IMR-90 (cell line): Measurements from ENCODE around the gene ATP4B. TPM values are rescaled to one million over a fixed set of nuclear protein-coding genes. Genes with fewer than 3 reads are reported as not detected.

Experiments
- ATAC-seq: fragments of 200-7000 bp; cut with Tn5 transposase; 2 replicates; pipeline ENCODE4 v1.9.1; 2020; ENCODE audit warnings: low read depth, mild to moderate bottlenecking, moderate library complexity
- BruUV-seq: library from RNA; stranded (reverse); fragments of 400-500 nt; replicated peaks from 2 replicates; lab custom pipeline; 2021; lab: Mats Ljungman, UMichigan
- CTCF ChIA-PET: fragments of 300-600 bp; formaldehyde crosslinking; extraction: SDS; loops from one replicate; lab custom pipeline; 2021; ENCODE audit warnings: antibody characterized with exemption; lab: Yijun Ruan, JAX
- POLR2A ChIA-PET: fragments of 300-600 bp; sonication (Branson Sonifier 250); formaldehyde crosslinking; loops from one replicate; lab custom pipeline; 2022; ENCODE audit warnings: antibody characterized with exemption; ENCODE audit not compliant: unreplicated experiment; lab: Charles Lee
- DNase-seq: peaks from one replicate; pipeline ENCODE4 v3.0.0; 2013
- H2AFZ ChIP-seq: replicated peaks from 2 replicates; pipeline ENCODE3; 2013; ENCODE audit warnings: low read length, mild to moderate bottlenecking; ENCODE audit not compliant: poor library complexity
- H2AK5ac ChIP-seq: 2 replicates; pipeline ENCODE4 v1.6.1; 2013; ENCODE audit warnings: low read depth, low read length, inconsistent platforms
- H2AK9ac ChIP-seq: replicated peaks from 2 replicates; pipeline ENCODE3; 2013; ENCODE audit warnings: mild to moderate bottlenecking, low read depth, low read length, moderate library complexity; ENCODE audit not compliant: poor library complexity
- H2BK120ac ChIP-seq: 2 replicates; pipeline ENCODE4 v1.6.1; 2013; ENCODE audit warnings: low read depth, low read length, inconsistent platforms
- H2BK15ac ChIP-seq: 3 replicates; pipeline ENCODE4 v1.6.1; 2013; ENCODE audit warnings: low read depth, low read length, inconsistent platforms
- H2BK20ac ChIP-seq: 2 replicates; pipeline ENCODE4 v1.6.1; 2013; ENCODE audit warnings: low read depth, mild to moderate bottlenecking, inconsistent platforms, low read length, moderate library complexity
- H2BK5ac ChIP-seq: 2 replicates; pipeline ENCODE4 v1.6.1; 2013; ENCODE audit warnings: mild to moderate bottlenecking, low read depth, low read length, inconsistent platforms; ENCODE audit not compliant: poor library complexity, severe bottlenecking
- H3K14ac ChIP-seq: replicated peaks from 2 replicates; pipeline ENCODE4 v1.6.1; 2013; ENCODE audit warnings: low read depth, low read length, inconsistent platforms
- H3K18ac ChIP-seq: 2 replicates; pipeline ENCODE4 v1.6.1; 2013; ENCODE audit warnings: low read depth, low read length, control low read depth
- H3K23ac ChIP-seq: 2 replicates; pipeline ENCODE4 v1.6.1; 2013; ENCODE audit warnings: low read depth, low read length, inconsistent platforms
- H3K27ac ChIP-seq: 2 replicates; pipeline ENCODE4 v1.5.1; 2013; ENCODE audit warnings: mild to moderate bottlenecking, control low read depth, low read length; ENCODE audit not compliant: insufficient read depth
- H3K27me3 ChIP-seq: 2 replicates; pipeline ENCODE4 v1.6.1; 2013; ENCODE audit warnings: low read length; ENCODE audit not compliant: control insufficient read depth, insufficient read depth
- H3K36me3 ChIP-seq: 2 replicates; pipeline ENCODE4 v1.6.1; 2013; ENCODE audit warnings: low read length, mixed read lengths; ENCODE audit not compliant: control insufficient read depth, insufficient read depth
- H3K4ac ChIP-seq: 2 replicates; pipeline ENCODE4 v1.6.1; 2013; ENCODE audit warnings: low read depth, low read length, inconsistent platforms
- H3K4me1 ChIP-seq: 2 replicates; pipeline ENCODE4 v1.6.1; 2013; ENCODE audit warnings: low read length, mixed read lengths; ENCODE audit not compliant: control insufficient read depth, insufficient read depth
- H3K4me2 ChIP-seq: 2 replicates; pipeline ENCODE4 v1.6.1; 2013; ENCODE audit warnings: low read depth, mild to moderate bottlenecking, control low read depth, low read length, moderate library complexity
- H3K4me3 ChIP-seq: 2 replicates; pipeline ENCODE4 v1.5.1; 2013; ENCODE audit warnings: low read depth, mild to moderate bottlenecking, control low read depth, low read length, moderate library complexity; ENCODE audit not compliant: insufficient read depth
- H3K56ac ChIP-seq: 2 replicates; pipeline ENCODE4 v1.6.1; 2013; ENCODE audit warnings: low read length, inconsistent platforms; ENCODE audit not compliant: insufficient read depth; ENCODE audit errors: extremely low read depth
- H3K79me1 ChIP-seq, 2 experiments: 2 replicates each; pipeline ENCODE4 v1.6.1; 2013; ENCODE audit warnings: low read length in 2 of 2, inconsistent platforms in 1 of 2, low read depth in 1 of 2
- H3K9ac ChIP-seq: 2 replicates; pipeline ENCODE4 v1.6.1; 2013; ENCODE audit warnings: low read depth, low read length, control low read depth
- H3K9me1 ChIP-seq: 2 replicates; pipeline ENCODE4 v1.6.1; 2013; ENCODE audit warnings: low read length, inconsistent platforms; ENCODE audit not compliant: insufficient read depth
- H3K9me3 ChIP-seq: 2 replicates; pipeline ENCODE4 v1.6.1; 2013; ENCODE audit warnings: low read length; ENCODE audit not compliant: control insufficient read depth, insufficient read depth
- H4K20me1 ChIP-seq: 2 replicates; pipeline ENCODE4 v1.6.1; 2013; ENCODE audit warnings: low read length, inconsistent platforms; ENCODE audit not compliant: insufficient read depth
- H4K5ac ChIP-seq: 2 replicates; pipeline ENCODE4 v1.6.1; 2013; ENCODE audit warnings: mild to moderate bottlenecking, low read depth, low read length, control low read depth
- H4K8ac ChIP-seq, 2 experiments: 2 replicates each; pipeline ENCODE4 v1.6.1; 2013; ENCODE audit warnings: low read depth in 2 of 2, low read length in 2 of 2, control low read depth in 1 of 2, inconsistent platforms in 1 of 2
- H4K91ac ChIP-seq: 2 replicates; pipeline ENCODE4 v1.6.1; 2013; ENCODE audit warnings: low read depth, low read length, inconsistent platforms; ENCODE audit not compliant: insufficient read depth
- RFX5 ChIP-seq: IDR thresholded peaks from 2 replicates; pipeline ENCODE4 v1.8.0; 2012; ENCODE audit warnings: low read depth, mild to moderate bottlenecking, low read length, moderate library complexity
- WGBS, 2 experiments: methylation state at CpG; one replicate each; pipeline versions ENCODE4 v1.1.5 to v1.1.7; 2013; ENCODE audit warnings: missing lambda C conversion rate in 2 of 2; ENCODE audit not compliant: insufficient read length in 1 of 2; ENCODE audit errors: extremely low coverage in 2 of 2; 5-methylcytosine and 5-hydroxymethylcytosine counted together
- dilution Hi-C: fragments of 300-500 bp; cut with HindIII; formaldehyde crosslinking; loops from one replicate; pipeline ENCODE4 v1.14.3; 2018; ENCODE audit warnings: low sequenced_read_pairs; ENCODE audit not compliant: unreplicated experiment
- in situ Hi-C: fragments of 300-500 bp; cut with MboI; formaldehyde crosslinking; loops from 3 replicates; pipeline ENCODE4 v1.14.3; 2019; ENCODE audit warnings: low sequenced_read_pairs, inconsistent platforms, mixed read lengths
- intact Hi-C: fragments of 100-400 bp; cut with micrococcal nuclease; formaldehyde crosslinking; loops from 2 replicates; pipeline ENCODE4 v1.10.0; 2022
- polyA plus RNA-seq, 3 experiments: library from polyadenylated mRNA; depleted of rRNA; stranded (reverse); fragments of >200 nt; gene quantifications; 2 replicates each; pipeline ENCODE4 v1.2.3, GENCODE V29; 2012; ENCODE audit warnings: low replicate concordance in 1 of 3
- total RNA-seq: library from RNA; depleted of rRNA; stranded (reverse); fragments of >200 nt; gene quantifications from 2 replicates; pipeline ENCODE4 v1.2.3, GENCODE V29; 2012
- TF ChIP-seq, protein P1 (sequence below): conservative IDR thresholded peaks from 2 replicates; pipeline ENCODE4 v1.5.1; 2012; ENCODE audit warnings: mild to moderate bottlenecking, low read depth, low read length, improper control_type of control experiment

ATP4B gene
- total and polyA plus RNA-seq, 2 of the 4 experiments (the other 2 are of a cell fraction) = not detected

DNA sequence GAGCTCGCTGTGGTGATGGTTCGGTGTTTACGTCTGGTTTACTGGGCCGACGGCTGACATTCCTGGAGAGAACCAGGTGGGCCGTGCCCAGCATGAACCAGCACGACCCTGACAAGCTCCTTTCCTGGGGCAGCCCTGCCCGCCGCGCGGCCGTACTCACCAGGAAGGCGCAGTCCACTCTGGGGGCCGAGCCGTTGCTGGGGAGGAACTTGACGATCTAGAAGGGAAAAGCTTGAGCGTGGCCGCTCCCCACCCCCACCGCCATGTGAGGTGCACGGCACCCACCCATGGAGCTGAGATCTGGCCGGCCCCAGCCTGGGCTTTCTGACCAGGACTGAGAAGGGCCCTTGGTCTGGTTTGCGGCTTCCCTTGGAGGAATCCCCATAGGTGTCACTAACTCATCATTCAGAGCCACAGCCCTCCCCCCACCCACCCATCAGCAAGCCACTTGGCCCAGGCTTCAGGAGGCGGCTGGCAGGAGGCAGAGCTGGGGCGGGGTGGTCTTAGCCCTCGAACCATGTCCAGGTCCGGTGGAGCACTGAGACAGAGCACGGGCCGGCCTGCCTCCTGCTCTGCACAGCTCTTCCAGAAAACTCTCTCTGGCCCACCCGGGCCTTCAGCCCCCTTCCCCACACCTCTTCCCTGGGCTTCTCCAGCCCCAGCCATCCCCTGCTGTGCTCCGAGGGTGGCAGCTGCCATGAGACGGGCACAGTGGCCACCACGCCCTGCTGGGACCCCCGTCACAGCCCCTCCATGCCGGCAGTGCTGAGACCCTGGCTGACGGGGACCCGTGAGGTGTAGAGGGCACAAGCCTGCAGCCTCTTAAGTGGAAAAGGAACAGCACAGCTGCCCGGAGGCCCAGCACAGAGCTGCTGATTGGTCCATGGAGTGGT lies 6.2 kb downstream of the ATP4B start:
- Histone ChIP-seq H3K9ac (no peak overlapping the region), H3K9me1 (0 out of 2 replicates have a peak, but pooled peaks cover 4% of the 10 kb centered on the region), H4K20me1 (no peaks in the 10 kb centered on the region; the same call in 1 of the 2 replicates), H3K4me3 (no peak overlapping the region), H3K27me3 (no peaks in the 10 kb centered on the region), H3K27ac (no peak overlapping the region), H2AK9ac (no peak overlapping the region), H2AFZ (no peak overlapping the region), H3K4me1 (peaks cover 2% of the 10 kb centered on the region; the same call in 1 of the 2 replicates), H4K5ac (no peak overlapping the region), H3K36me3 (no peaks in the 10 kb centered on the region), H2BK5ac (no peak overlapping the region), H3K9me3 (no peaks in the 10 kb centered on the region), H3K14ac (no peak overlapping the region), H4K8ac (no peak overlapping the region), H2BK20ac (no peak overlapping the region), H3K18ac (no peak overlapping the region), H2AK5ac (no peak overlapping the region), H2BK15ac (no peak overlapping the region), H3K56ac (no peak overlapping the region), H2BK120ac (no peak overlapping the region), H3K4ac (no peak overlapping the region), H3K4me2 (no peak overlapping the region), H4K91ac (no peak overlapping the region), H3K79me1 (no peaks in the 10 kb centered on the region), H3K23ac (no peak overlapping the region)
- no TSS peak for BruUV-seq
- intact Hi-C loops (no loop called here), dilution Hi-C loops (no loop called here), in situ Hi-C loops (no loop called here)
- DNase-seq = no peak
- no peak for ATAC-seq
- CTCF ChIA-PET = no interaction called here
- no peak for TF ChIP-seq RFX5
- TF ChIP-seq, protein P1, sequence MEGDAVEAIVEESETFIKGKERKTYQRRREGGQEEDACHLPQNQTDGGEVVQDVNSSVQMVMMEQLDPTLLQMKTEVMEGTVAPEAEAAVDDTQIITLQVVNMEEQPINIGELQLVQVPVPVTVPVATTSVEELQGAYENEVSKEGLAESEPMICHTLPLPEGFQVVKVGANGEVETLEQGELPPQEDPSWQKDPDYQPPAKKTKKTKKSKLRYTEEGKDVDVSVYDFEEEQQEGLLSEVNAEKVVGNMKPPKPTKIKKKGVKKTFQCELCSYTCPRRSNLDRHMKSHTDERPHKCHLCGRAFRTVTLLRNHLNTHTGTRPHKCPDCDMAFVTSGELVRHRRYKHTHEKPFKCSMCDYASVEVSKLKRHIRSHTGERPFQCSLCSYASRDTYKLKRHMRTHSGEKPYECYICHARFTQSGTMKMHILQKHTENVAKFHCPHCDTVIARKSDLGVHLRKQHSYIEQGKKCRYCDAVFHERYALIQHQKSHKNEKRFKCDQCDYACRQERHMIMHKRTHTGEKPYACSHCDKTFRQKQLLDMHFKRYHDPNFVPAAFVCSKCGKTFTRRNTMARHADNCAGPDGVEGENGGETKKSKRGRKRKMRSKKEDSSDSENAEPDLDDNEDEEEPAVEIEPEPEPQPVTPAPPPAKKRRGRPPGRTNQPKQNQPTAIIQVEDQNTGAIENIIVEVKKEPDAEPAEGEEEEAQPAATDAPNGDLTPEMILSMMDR = no peak
- 85% methylated on average over 21 of the region's 37 CpGs; no CpG with 5 or more reads in 1 of the 2 experiments for WGBS, 2 experiments
- POLR2A ChIA-PET = no interaction called here
